Heart right ventricle (tissue), 16 donors: ENCODE measurements around the gene TEKT2. TPM values are rescaled to one million over a fixed set of nuclear protein-coding genes. Genes with fewer than 3 reads are reported as not detected.

Experiments used
- ATAC-seq, 8 donors: fragments of 200-7000 bp; cut with Tn5 transposase; one replicate each; pipeline ENCODE4 v1.9.1; 2020; ENCODE audit warnings: mild to moderate bottlenecking in 8 of 8, moderate library complexity in 8 of 8, moderate number of reproducible peaks in 1 of 8
- DNase-seq, 2 donors: peaks; one replicate each; pipeline ENCODE4 v3.0.0-alpha.2; 2020
- H3K27ac ChIP-seq, 10 donors: fragments of 200-600 bp; sonication (generic) in 2 of 10; one replicate each; pipeline versions ENCODE4 v1.5.0 to v1.8.0; 2020 to 2022; ENCODE audit warnings: mild to moderate bottlenecking in 3 of 10
- H3K27me3 ChIP-seq, 7 donors: fragments of 200-600 bp; one replicate each; pipeline ENCODE4 v1.8.0; 2021 to 2022; ENCODE audit warnings: mild to moderate bottlenecking in 2 of 7
- H3K36me3 ChIP-seq, 9 donors: fragments of 200-600 bp; sonication (generic) in 1 of 9; one replicate each; pipeline versions ENCODE4 v1.5.0 to v1.8.0; 2020 to 2022; ENCODE audit warnings: mild to moderate bottlenecking in 2 of 9
- H3K4me1 ChIP-seq, 9 donors: fragments of 200-600 bp; sonication (generic) in 1 of 9; one replicate each; pipeline versions ENCODE4 v1.5.0 to v1.8.0; 2020 to 2022; ENCODE audit warnings: mild to moderate bottlenecking in 4 of 9
- H3K4me3 ChIP-seq, 10 donors: fragments of 200-600 bp; sonication (generic) in 2 of 10; one replicate each; pipeline versions ENCODE4 v1.5.0 to v1.8.0; 2020 to 2022; ENCODE audit warnings: mild to moderate bottlenecking in 7 of 10, moderate library complexity in 2 of 10
- H3K9me3 ChIP-seq, 11 donors: fragments of 200-600 bp in 10 of 11; sonication (generic) in 2 of 11; one replicate each; pipeline versions ENCODE4 v1.5.0 to v1.8.0; 2013 to 2022; ENCODE audit warnings: mild to moderate bottlenecking in 2 of 11, control low read depth in 1 of 11, moderate library complexity in 1 of 11
- WGBS, 2 donors: extraction: QIAGEN DNeasy Blood & Tissue Kit; methylation state at CpG; one replicate each; pipeline ENCODE4 v1.1.7; 2013; ENCODE audit warnings: inconsistent platforms in 1 of 2; 5-methylcytosine and 5-hydroxymethylcytosine counted together
- intact Hi-C, 10 donors: fragments of 100-400 bp; cut with DNase I; formaldehyde crosslinking; loops; one replicate each; pipeline versions ENCODE4 v1.11.1 to v1.14.2; 2022
- polyA plus RNA-seq, 2 donors: library from polyadenylated mRNA; stranded (reverse); fragments of 200-250 nt; gene quantifications; one replicate each; pipeline ENCODE4 v1.2.3, GENCODE V29; 2013
- total RNA-seq, 10 donors: library from RNA; stranded (reverse); fragmentation: NEBNext Ultra II Directional in 3 of 10; extraction: Animal tissue kit (Norgen Biotek cat#: 25700) in 3 of 10; gene quantifications; one replicate each; pipeline versions ENCODE4 v1.2.1 to v1.2.4, GENCODE V29; 2021 to 2023
- TF ChIP-seq, protein P1 (sequence below), 9 donors: fragments of 200-600 bp; sonication (generic) in 2 of 9; IDR thresholded peaks; one replicate each; pipeline versions ENCODE4 v1.5.0 to v1.8.0; 2021 to 2022; ENCODE audit warnings: antibody characterized with exemption in 9 of 9, mild to moderate bottlenecking in 5 of 9, moderate library complexity in 1 of 9
- donor health status: Arrhythmogenic right ventricular cardiomyopathy.
- donor health status: ischemic (EF 13 %, LVEDD 7.1; RV severe dilation, severe dysfunction).
- donor health status: healthy with polysubstance abuse.
- donor health status: DM: no; HTN: yes; CAD: no.
- donor health status: DM: no; HTN: no; CAD: no.
- donor health status: ischemic (EF 25% LVEDD 6.9; RV normal size, moderate dysfunction).
- donor health status: ischemic (EF 25% LVEDD 5.7; RV mildly dilated, moderate dysfunction).
- donor health status: healthy.
- donor health status: DM: yes; HTN: yes; CAD: no.
- donor health status: Ischemic cardiomyopathy.
- donor health status: ischemic (EF 35%, LVEDD 5.7; RV mildly dilated, moderate dysfunction).
- donor health status: nonischemic (EF 11% LVEDD 7.7; RV severe dilation, severe dysfunction).
- donor health status: DM: yes; HTN: yes; CAD: no.
- donor health status: PGD.
- donor health status: ischemic (EF 29% LVEDD 5.4; RV normal size, mild dysfunction).
- donor health status: nonischemic (EF 23%, LVEDD 6.1; RV moderate dilation, normal function).

TEKT2 gene
- total and polyA plus RNA-seq, 12 donors: 0.06 TPM; not detected in 11

DNA sequence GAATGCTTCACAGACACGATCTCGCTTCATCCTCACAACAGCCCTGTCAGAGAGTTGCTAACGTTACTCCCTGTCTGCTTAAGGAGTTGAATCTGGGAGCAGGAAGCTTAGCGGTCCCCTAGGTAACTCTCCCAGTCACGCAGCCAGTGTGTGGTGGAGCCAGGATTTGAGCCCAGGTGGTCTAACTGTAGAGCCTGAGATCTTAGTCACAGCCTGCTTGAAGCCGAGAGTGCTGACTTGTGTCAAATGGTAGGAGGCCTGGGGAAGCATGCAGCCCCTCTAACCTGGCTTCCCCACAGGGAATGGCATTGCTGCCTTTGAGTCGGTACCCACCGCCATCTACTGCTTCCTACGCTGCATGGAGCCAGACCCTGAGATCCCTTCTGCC lies 8.9 kb downstream of the TEKT2 start:
- DNase-seq: no peak
- Histone ChIP-seq H3K27ac (peak overlapping the region in 1 of 10 donors; percentile 22), H3K36me3 (peaks cover 0 to 69% (median 26%) of the 10 kb centered on the region in 9 donors), H3K4me3 (no peak overlapping the region), H3K9me3 (no peaks in the 10 kb centered on the region), H3K27me3 (no peaks in the 10 kb centered on the region), H3K4me1 (peaks cover 3 to 68% (median 59%) of the 10 kb centered on the region in 9 donors)
- 92 to 94% methylated on average over 9 of the region's 9 CpGs for WGBS, 2 donors
- ATAC-seq: no peak
- intact Hi-C loops: loop anchor here in 4 of 10 donors (10.0 kb wide), 4 partner anchors 122 to 332 kb away; no protein-coding TSS in a partner anchor
- TF ChIP-seq, protein P1, sequence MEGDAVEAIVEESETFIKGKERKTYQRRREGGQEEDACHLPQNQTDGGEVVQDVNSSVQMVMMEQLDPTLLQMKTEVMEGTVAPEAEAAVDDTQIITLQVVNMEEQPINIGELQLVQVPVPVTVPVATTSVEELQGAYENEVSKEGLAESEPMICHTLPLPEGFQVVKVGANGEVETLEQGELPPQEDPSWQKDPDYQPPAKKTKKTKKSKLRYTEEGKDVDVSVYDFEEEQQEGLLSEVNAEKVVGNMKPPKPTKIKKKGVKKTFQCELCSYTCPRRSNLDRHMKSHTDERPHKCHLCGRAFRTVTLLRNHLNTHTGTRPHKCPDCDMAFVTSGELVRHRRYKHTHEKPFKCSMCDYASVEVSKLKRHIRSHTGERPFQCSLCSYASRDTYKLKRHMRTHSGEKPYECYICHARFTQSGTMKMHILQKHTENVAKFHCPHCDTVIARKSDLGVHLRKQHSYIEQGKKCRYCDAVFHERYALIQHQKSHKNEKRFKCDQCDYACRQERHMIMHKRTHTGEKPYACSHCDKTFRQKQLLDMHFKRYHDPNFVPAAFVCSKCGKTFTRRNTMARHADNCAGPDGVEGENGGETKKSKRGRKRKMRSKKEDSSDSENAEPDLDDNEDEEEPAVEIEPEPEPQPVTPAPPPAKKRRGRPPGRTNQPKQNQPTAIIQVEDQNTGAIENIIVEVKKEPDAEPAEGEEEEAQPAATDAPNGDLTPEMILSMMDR (IDR thresholded peaks at IDR 0.05): no peak

DNA sequence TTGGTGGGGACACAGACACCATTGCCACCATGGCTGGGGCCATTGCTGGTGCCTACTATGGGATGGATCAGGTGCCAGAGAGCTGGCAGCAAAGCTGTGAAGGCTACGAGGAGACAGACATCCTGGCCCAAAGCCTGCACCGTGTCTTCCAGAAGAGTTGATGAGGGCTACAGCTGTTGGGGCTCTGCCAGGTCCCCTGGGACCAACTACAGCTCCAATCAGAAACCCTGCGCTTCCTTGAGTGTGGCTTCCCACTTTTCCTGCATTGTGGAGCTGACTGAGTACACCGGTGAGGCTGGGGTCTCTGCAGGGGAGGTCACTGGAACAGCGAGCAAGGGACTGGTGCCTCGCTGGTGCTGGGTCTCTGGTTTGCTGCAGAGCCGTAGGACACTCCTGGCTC lies 9.3 kb downstream of the TEKT2 start:
- 62 to 67% methylated on average over 7 of the region's 7 CpGs for WGBS, 2 donors
- Histone ChIP-seq H3K4me1 (peaks cover 3 to 66% (median 56%) of the 10 kb centered on the region in 9 donors), H3K9me3 (no peaks in the 10 kb centered on the region), H3K36me3 (peaks cover 0 to 69% (median 26%) of the 10 kb centered on the region in 9 donors), H3K4me3 (no peak overlapping the region), H3K27me3 (no peaks in the 10 kb centered on the region), H3K27ac (peak overlapping the region in 4 of 10 donors; percentile 22 to 51 (median 37))
- DNase-seq (no peak), ATAC-seq (no peak)
- TF ChIP-seq, protein P1 (IDR thresholded peaks at IDR 0.05): no peak
- intact Hi-C loops: loop anchor here in 4 of 10 donors (10.0 kb wide), 4 partner anchors 122 to 332 kb away; no protein-coding TSS in a partner anchor

DNA sequence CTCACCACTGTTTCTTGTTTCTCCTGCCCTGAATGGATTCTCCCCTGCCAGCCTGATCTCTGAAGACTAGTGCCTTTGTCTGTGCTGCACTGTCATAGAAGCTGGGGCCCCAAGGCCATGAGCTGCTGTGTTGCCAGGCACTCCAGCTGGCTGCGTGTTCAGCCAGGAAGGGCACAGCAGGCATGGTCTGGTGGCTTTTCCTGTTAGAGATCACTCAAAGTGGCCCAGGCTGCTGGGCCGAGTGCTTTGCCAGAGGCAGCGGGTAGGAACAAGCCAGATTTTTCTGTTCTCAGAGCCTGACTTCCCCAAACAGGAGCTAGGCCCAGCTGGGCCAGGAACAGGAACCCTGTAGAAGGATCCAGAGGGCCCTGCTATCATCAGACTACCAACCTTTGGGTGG lies 10.0 kb downstream of the TEKT2 start:
- DNase-seq (no peak), ATAC-seq (peak in 4 of 8 donors; percentile 15 to 58 (median 26))
- TF ChIP-seq, protein P1 (IDR thresholded peaks at IDR 0.05): no peak
- Histone ChIP-seq H3K4me3 (no peak overlapping the region), H3K27ac (peak overlapping the region in 6 of 10 donors; percentile 5 to 51 (median 32)), H3K36me3 (peaks cover 0 to 69% (median 26%) of the 10 kb centered on the region in 9 donors), H3K27me3 (no peaks in the 10 kb centered on the region), H3K4me1 (peaks cover 3 to 62% (median 53%) of the 10 kb centered on the region in 9 donors), H3K9me3 (no peaks in the 10 kb centered on the region)
- WGBS, 2 donors: 86 to 92% methylated on average over 3 of the region's 3 CpGs
- intact Hi-C loops: loop anchor here in 5 of 10 donors (1.0 to 10.0 kb wide), 5 partner anchors 36 to 331 kb away; no protein-coding TSS in a partner anchor

DNA sequence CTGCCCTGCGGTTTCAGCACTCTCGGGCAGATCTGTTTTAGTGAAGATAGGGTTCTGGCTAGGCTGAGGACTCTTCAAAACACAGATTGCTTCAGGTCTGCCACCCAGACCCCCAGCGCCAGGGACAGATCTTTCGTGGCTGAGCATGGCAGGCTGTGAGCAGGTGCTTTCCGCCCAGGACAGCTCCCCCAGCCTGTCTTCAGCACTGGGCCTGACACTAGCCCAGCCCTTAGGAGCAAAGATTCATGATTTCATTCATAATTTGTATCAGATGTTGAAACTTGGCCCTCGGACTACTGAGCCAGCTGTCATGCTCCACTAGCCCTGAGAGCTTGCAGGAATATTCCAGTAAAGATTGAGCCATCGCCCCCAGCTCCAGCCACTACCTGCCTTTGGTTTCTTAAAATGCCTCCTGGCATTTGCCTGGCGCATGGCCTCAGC lies 10.7 kb downstream of the TEKT2 start:
- Histone ChIP-seq H3K4me3 (no peak overlapping the region), H3K36me3 (peaks cover 0 to 69% (median 26%) of the 10 kb centered on the region in 9 donors), H3K9me3 (no peaks in the 10 kb centered on the region), H3K4me1 (peaks cover 3 to 60% (median 49%) of the 10 kb centered on the region in 9 donors), H3K27me3 (no peaks in the 10 kb centered on the region), H3K27ac (peak overlapping the region in 3 of 10 donors; percentile 22 to 51 (median 29))
- 81 to 85% methylated on average over 8 of the region's 8 CpGs for WGBS, 2 donors
- DNase-seq (no peak), ATAC-seq (no peak)
- intact Hi-C loops: loop anchor here in 8 of 10 donors (1.0 to 10.0 kb wide), 10 partner anchors 36 to 330 kb away; no protein-coding TSS in a partner anchor
- TF ChIP-seq, protein P1 (IDR thresholded peaks at IDR 0.05): no peak
